Heart left ventricle (tissue), 13 donors: Measurements from ENCODE around the gene ZNF785.
"Not testable (repeated sequence)": the region's sequence is repeated elsewhere in the genome, so short reads cannot be mapped to it uniquely, and the experiment has no call there.

Experiments
- CTCF ChIP-seq, 12 donors: fragments of 200-600 bp; sonication (generic) in 4 of 12; IDR thresholded peaks; one replicate each; pipeline versions ENCODE4 v1.5.0 to v1.8.0; 2018 to 2022; ENCODE audit warnings: antibody characterized with exemption in 12 of 12, mild to moderate bottlenecking in 5 of 12
- POLR2A ChIP-seq, 2 donors: fragments of 450-650 bp; IDR thresholded peaks; one replicate each; pipeline ENCODE4 v1.6.1; 2017; ENCODE audit warnings: antibody characterized with exemption in 2 of 2, mild to moderate bottlenecking in 2 of 2, moderate library complexity in 2 of 2
- donor health status: ischemic (EF 13 %, LVEDD 7.1; RV severe dilation, severe dysfunction).
- donor health status: DM: no; HTN: yes; CAD: no.
- donor health status: DM: no; HTN: no; CAD: no.
- donor health status: ischemic (EF 25% LVEDD 6.9; RV normal size, moderate dysfunction).
- donor health status: ischemic (EF 25% LVEDD 5.7; RV mildly dilated, moderate dysfunction).
- donor health status: ischemic (EF 35%, LVEDD 5.7; RV mildly dilated, moderate dysfunction).
- donor health status: nonischemic (EF 11% LVEDD 7.7; RV severe dilation, severe dysfunction).
- donor health status: DM: yes; HTN: yes; CAD: no.
- donor health status: PGD.
- donor health status: ischemic (EF 29% LVEDD 5.4; RV normal size, mild dysfunction).
- donor health status: nonischemic (EF 23%, LVEDD 6.1; RV moderate dilation, normal function).

- not testable (repeated sequence) for TF ChIP-seq CTCF, POLR2A (IDR thresholded peaks at IDR 0.05)
These were observed 4.1 kb upstream of the ZNF785 start for GRCh38 chr16:30589582-30589981.
